NCI-H1436 treated with DMSO at 0.1 percent for 48 hours (cell line): Measurements from ENCODE around the gene FHOD3.

Experiments
- DNase-seq: peaks from one replicate; lab custom pipeline; 2025; lab: John Stamatoyannopoulos, UW

Gene FHOD3

GRCh38 chr18:36630917-36631316 lies 333.4 kb downstream of the FHOD3 start:
- DNase-seq, result no peak

GRCh38 chr18:36633961-36634412 lies 336.5 kb downstream of the FHOD3 start:
- DNase-seq, result no peak

- DNase-seq, result no peak
These were observed 337.2 kb downstream of the FHOD3 start for GRCh38 chr18:36634573-36635216.

GRCh38 chr18:36635414-36636096 lies 338.0 kb downstream of the FHOD3 start:
- no peak for DNase-seq

- DNase-seq, result no peak
These were observed 338.8 kb downstream of the FHOD3 start for GRCh38 chr18:36636237-36636817.

GRCh38 chr18:36638224-36638623 lies 340.7 kb downstream of the FHOD3 start:
- DNase-seq, result no peak

GRCh38 chr18:36640021-36640952 lies 342.8 kb downstream of the FHOD3 start:
- no peak for DNase-seq

GRCh38 chr18:36643061-36643460 lies 345.5 kb downstream of the FHOD3 start:
- no peak for DNase-seq

GRCh38 chr18:36648803-36649202 lies 351.3 kb downstream of the FHOD3 start:
- no peak for DNase-seq

GRCh38 chr18:36649205-36649604 lies 351.7 kb downstream of the FHOD3 start:
- no peak for DNase-seq

GRCh38 chr18:36650266-36650665 lies 352.8 kb downstream of the FHOD3 start:
- no peak for DNase-seq

GRCh38 chr18:36650906-36651305 lies 353.4 kb downstream of the FHOD3 start:
- DNase-seq, result no peak

- DNase-seq, result no peak
These were observed 355.0 kb downstream of the FHOD3 start for GRCh38 chr18:36652503-36652902.

- no peak for DNase-seq
These were observed 355.8 kb downstream of the FHOD3 start for GRCh38 chr18:36653141-36653869.

GRCh38 chr18:36653870-36654269 lies 356.4 kb downstream of the FHOD3 start:
- no peak for DNase-seq

- DNase-seq, result no peak
These were observed 357.6 kb downstream of the FHOD3 start for GRCh38 chr18:36655074-36655473.

- DNase-seq, result no peak
These were observed 358.4 kb downstream of the FHOD3 start for GRCh38 chr18:36655930-36656329.

- no peak for DNase-seq
These were observed 361.1 kb downstream of the FHOD3 start for GRCh38 chr18:36658611-36659010.

GRCh38 chr18:36660311-36660710 lies 362.8 kb downstream of the FHOD3 start:
- DNase-seq, result no peak

GRCh38 chr18:36661999-36662398 lies 364.5 kb downstream of the FHOD3 start:
- no peak for DNase-seq

GRCh38 chr18:36663312-36663711 lies 365.8 kb downstream of the FHOD3 start:
- DNase-seq, result no peak

- no peak for DNase-seq
These were observed 368.4 kb downstream of the FHOD3 start for GRCh38 chr18:36665952-36666351.
